ENCODE data around the gene TSPYL1.

TSPYL1 gene

GRCh38 chr6:116298973-116299372 is 19.2 kb upstream of the TSPYL1 start:
- in situ Hi-C loops (cut with MboI; ENCODE audit: low sequenced_read_pairs): loop anchor here (25.0 kb wide), 1 partner anchor 238 kb away; the partner anchor contains the start of gene TRAPPC3L

- in situ Hi-C loops (cut with MboI; ENCODE audit: low sequenced_read_pairs): loop anchor here (25.0 kb wide), 1 partner anchor 239 kb away; the partner anchor contains the start of gene TRAPPC3L
Observed at GRCh38 chr6:116298273-116298672, 18.5 kb upstream of the TSPYL1 start.

GRCh38 chr6:116292553-116292952 is 12.8 kb upstream of the TSPYL1 start:
- in situ Hi-C loops (cut with MboI; ENCODE audit: low sequenced_read_pairs): loop anchor here (25.0 kb wide), 1 partner anchor 245 kb away; the partner anchor contains the start of gene TRAPPC3L

GRCh38 chr6:116291701-116292396 is 12.1 kb upstream of the TSPYL1 start:
- in situ Hi-C loops (cut with MboI; ENCODE audit: low sequenced_read_pairs): loop anchor here (25.0 kb wide), 1 partner anchor 245 kb away; the partner anchor contains the start of gene TRAPPC3L

- in situ Hi-C loops (cut with MboI; ENCODE audit: low sequenced_read_pairs): loop anchor here (25.0 kb wide), 1 partner anchor 247 kb away; the partner anchor contains the start of gene TRAPPC3L
Observed at GRCh38 chr6:116290799-116291198, 11.1 kb upstream of the TSPYL1 start.

- in situ Hi-C loops (cut with MboI; ENCODE audit: low sequenced_read_pairs): loop anchor here (25.0 kb wide), 1 partner anchor 247 kb away; the partner anchor contains the start of gene TRAPPC3L
Observed at GRCh38 chr6:116289876-116290275, 10.1 kb upstream of the TSPYL1 start.

GRCh38 chr6:116287689-116288282 is 8.1 kb upstream of the TSPYL1 start:
- in situ Hi-C loops (cut with MboI; ENCODE audit: low sequenced_read_pairs): loop anchor here (25.0 kb wide), 1 partner anchor 250 kb away; the partner anchor contains the start of gene TRAPPC3L

GRCh38 chr6:116286773-116287358 is 7.1 kb upstream of the TSPYL1 start:
- in situ Hi-C loops (cut with MboI; ENCODE audit: low sequenced_read_pairs): loop anchor here (25.0 kb wide), 1 partner anchor 250 kb away; the partner anchor contains the start of gene TRAPPC3L

- in situ Hi-C loops (cut with MboI; ENCODE audit: low sequenced_read_pairs): loop anchor here (25.0 kb wide), 1 partner anchor 252 kb away; the partner anchor contains the start of gene TRAPPC3L
Observed at GRCh38 chr6:116284984-116285383, 5.3 kb upstream of the TSPYL1 start.

- in situ Hi-C loops (cut with MboI; ENCODE audit: low sequenced_read_pairs): loop anchor here (25.0 kb wide), 1 partner anchor 254 kb away; the partner anchor contains the start of gene TRAPPC3L
Observed at GRCh38 chr6:116283191-116283590, 3.5 kb upstream of the TSPYL1 start.

GRCh38 chr6:116282698-116283097 is 3.0 kb upstream of the TSPYL1 start:
- in situ Hi-C loops (cut with MboI; ENCODE audit: low sequenced_read_pairs): loop anchor here (25.0 kb wide), 1 partner anchor 255 kb away; the partner anchor contains the start of gene TRAPPC3L

GRCh38 chr6:116280933-116281316 is 1.2 kb upstream of the TSPYL1 start:
- in situ Hi-C loops (cut with MboI; ENCODE audit: low sequenced_read_pairs): loop anchor here (25.0 kb wide), 1 partner anchor 256 kb away; the partner anchor contains the start of gene TRAPPC3L

GRCh38 chr6:116280161-116280932 is 617 bp upstream of the TSPYL1 start:
- in situ Hi-C loops (cut with MboI; ENCODE audit: low sequenced_read_pairs): loop anchor here (25.0 kb wide), 1 partner anchor 257 kb away; the partner anchor contains the start of gene TRAPPC3L

GRCh38 chr6:116278854-116279231 is 887 bp downstream of the TSPYL1 start:
- in situ Hi-C loops (cut with MboI; ENCODE audit: low sequenced_read_pairs): loop anchor here (25.0 kb wide), 1 partner anchor 258 kb away; the partner anchor contains the start of gene TRAPPC3L

GRCh38 chr6:116278481-116278829 is 1.3 kb downstream of the TSPYL1 start:
- in situ Hi-C loops (cut with MboI; ENCODE audit: low sequenced_read_pairs): loop anchor here (25.0 kb wide), 1 partner anchor 259 kb away; the partner anchor contains the start of gene TRAPPC3L

- in situ Hi-C loops (cut with MboI; ENCODE audit: low sequenced_read_pairs): loop anchor here (25.0 kb wide), 1 partner anchor 260 kb away; the partner anchor contains the start of gene TRAPPC3L
Observed at GRCh38 chr6:116277124-116277523, 2.6 kb downstream of the TSPYL1 start.

GRCh38 chr6:116271149-116271708 is 8.5 kb downstream of the TSPYL1 start:
- in situ Hi-C loops (cut with MboI; ENCODE audit: low sequenced_read_pairs): no loop called here

- in situ Hi-C loops (cut with MboI; ENCODE audit: low sequenced_read_pairs): no loop called here
Observed at GRCh38 chr6:116268589-116269293, 11.0 kb downstream of the TSPYL1 start.
